Fibroblast of lung (primary cell): ENCODE results near the gene SH3BP4. TPM values are rescaled to one million over a fixed set of nuclear protein-coding genes. Genes with fewer than 3 reads are reported as not detected.

ENCODE experiments used
- DNase-seq, 2 donors: peaks; one replicate each; pipeline versions ENCODE4 v3.0.0 to v3.0.0-alpha.2; 2010; ENCODE audit warnings: low read depth in 2 of 2
- H2AFZ ChIP-seq: 2 replicates; pipeline ENCODE4 v1.5.1; 2012; ENCODE audit warnings: low read length, control low read depth, inconsistent platforms
- H3K27ac ChIP-seq: 2 replicates; pipeline ENCODE4 v1.5.1; 2011; ENCODE audit warnings: low read length, control low read depth; ENCODE audit not compliant: insufficient read depth
- H3K27me3 ChIP-seq: 2 replicates; pipeline ENCODE4 v1.5.1; 2011; ENCODE audit warnings: mild to moderate bottlenecking, low read length; ENCODE audit not compliant: control insufficient read depth, insufficient read depth
- H3K36me3 ChIP-seq: 2 replicates; pipeline ENCODE4 v1.5.1; 2011; ENCODE audit warnings: low read length; ENCODE audit not compliant: control insufficient read depth, insufficient read depth
- H3K4me1 ChIP-seq: 2 replicates; pipeline ENCODE4 v1.5.1; 2011; ENCODE audit warnings: low read length; ENCODE audit not compliant: control insufficient read depth, insufficient read depth; ENCODE audit errors: extremely low read depth
- H3K4me2 ChIP-seq: 2 replicates; pipeline ENCODE4 v1.5.1; 2011; ENCODE audit warnings: low read length, control low read depth; ENCODE audit not compliant: insufficient read depth; ENCODE audit errors: extremely low read depth
- H3K4me3 ChIP-seq, 4 experiments: fragments of 200-600 bp in 1 of 4; sonication (generic) in 1 of 4; replicated peaks in 1 of 4; 2 replicates each; pipeline ENCODE4 v1.5.1; 2011 to 2016; ENCODE audit warnings: low read length in 4 of 4, low read depth in 3 of 4, mild to moderate bottlenecking in 3 of 4, control low read depth in 2 of 4, inconsistent platforms in 1 of 4, mixed read lengths in 1 of 4; ENCODE audit not compliant: insufficient read depth in 1 of 4; ENCODE audit errors: control extremely low read depth in 1 of 4
- H3K79me2 ChIP-seq: 2 replicates; pipeline ENCODE4 v1.5.1; 2012; ENCODE audit warnings: mild to moderate bottlenecking, low read length, inconsistent platforms; ENCODE audit not compliant: control insufficient read depth, insufficient read depth
- H3K9ac ChIP-seq: 2 replicates; pipeline ENCODE4 v1.5.1; 2011; ENCODE audit warnings: mild to moderate bottlenecking, low read length, control low read depth; ENCODE audit not compliant: insufficient read depth
- H3K9me3 ChIP-seq: 2 replicates; pipeline ENCODE4 v1.5.1; 2012; ENCODE audit warnings: low read depth, low read length; ENCODE audit not compliant: control insufficient read depth, insufficient read depth
- H4K20me1 ChIP-seq: 2 replicates; pipeline ENCODE4 v1.5.1; 2011; ENCODE audit warnings: low read length; ENCODE audit not compliant: control insufficient read depth, insufficient read depth; ENCODE audit errors: extremely low read depth
- CTCF ChIP-seq, 2 donors: IDR thresholded peaks in 1 of 2; conservative IDR thresholded peaks in 1 of 2; 1 replicate in 1 of 2; 2 replicates in 1 of 2; pipeline ENCODE4 v1.5.1; 2011 to 2012; ENCODE audit warnings: low read length in 2 of 2, control low read depth in 1 of 2, inconsistent platforms in 1 of 2, low read depth in 1 of 2, mild to moderate bottlenecking in 1 of 2
- EZH2 ChIP-seq: IDR thresholded peaks from 2 replicates; pipeline ENCODE4 v1.5.1; 2012; ENCODE audit warnings: low read length, control low read depth, mild to moderate bottlenecking; ENCODE audit errors: missing control alignments
- polyA plus RNA-seq, 2 donors: library from polyadenylated mRNA; depleted of rRNA in 1 of 2; stranded (reverse) in 1 of 2; unstranded in 1 of 2; fragments of >200 nt; gene quantifications; 2 replicates each; pipeline ENCODE4 v1.2.1, GENCODE V29; 2011 to 2012; ENCODE audit warnings: missing spikeins in 1 of 2
- total RNA-seq: library from RNA; depleted of rRNA; stranded (reverse); fragments of >200 nt; gene quantifications from 2 replicates; pipeline ENCODE4 v1.2.1, GENCODE V29; 2014

The SH3BP4 gene
- total and polyA plus RNA-seq, 2 donors (not counting 1 experiment from before 2014, with no cell fraction given), result 74.8 to 86.6 TPM

DNA sequence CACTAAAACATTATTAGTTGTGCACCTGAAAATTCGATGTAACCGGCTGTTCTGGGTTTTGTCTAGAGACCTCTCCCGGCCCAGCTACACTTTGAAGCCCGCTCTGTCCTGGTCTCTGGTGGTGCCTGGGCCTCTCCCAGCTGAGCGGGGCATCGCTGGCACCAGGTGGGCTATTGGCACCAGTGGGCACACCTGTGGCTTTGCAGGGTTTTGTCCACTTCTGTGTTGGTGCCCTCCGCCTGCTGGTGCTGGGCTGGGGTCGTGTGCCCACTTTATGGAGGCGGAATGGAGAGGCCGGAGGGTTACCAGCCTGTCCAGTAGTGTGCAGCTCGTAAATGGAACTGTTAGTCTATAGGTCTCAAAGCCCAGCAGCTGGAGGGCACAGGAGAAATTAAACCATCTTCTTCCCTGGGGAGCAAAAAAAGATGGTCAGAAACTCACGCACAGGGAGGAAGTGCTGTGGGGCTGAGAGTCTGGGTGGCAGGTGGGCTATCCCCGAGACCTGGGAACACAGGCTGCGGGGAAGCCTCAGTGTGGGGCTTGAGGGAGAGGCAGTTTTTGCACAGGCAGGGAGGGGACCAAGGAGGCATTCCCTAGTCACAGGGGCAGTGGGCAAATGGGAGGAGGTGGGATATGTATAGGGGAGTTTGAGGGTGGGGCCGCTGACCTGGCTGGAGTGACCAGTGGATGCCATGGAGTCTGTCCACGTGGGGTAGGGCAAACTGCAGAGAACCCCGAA lies 30.4 kb downstream of the SH3BP4 start:
- peaks cover 16% of the 10 kb centered on the region for H3K36me3 ChIP-seq
- H3K9ac ChIP-seq, result peak overlapping the region; percentile 33
- no peak for DNase-seq
- no peak for TF ChIP-seq CTCF (conservative IDR thresholded peaks at IDR 0.05 in 1 of 2, IDR thresholded peaks at IDR 0.05 in 1 of 2; ENCODE audit: low read depth in 1 of 2, low read length in 2 of 2)
- peaks cover 91% of the 10 kb centered on the region for H3K79me2 ChIP-seq
- peak overlapping the region; percentile 94 for H3K27ac ChIP-seq
- H2AFZ ChIP-seq, result no peak overlapping the region
- H3K4me3 ChIP-seq, result peak overlapping the region in 2 of 4 experiments; percentile 9 to 32
- H3K4me2 ChIP-seq, result peak overlapping the region; percentile 6
- H4K20me1 ChIP-seq, result no peaks in the 10 kb centered on the region
- no peaks in the 10 kb centered on the region for H3K9me3 ChIP-seq
- no peaks in the 10 kb centered on the region for H3K27me3 ChIP-seq
- H3K4me1 ChIP-seq, result peaks cover 30% of the 10 kb centered on the region

DNA sequence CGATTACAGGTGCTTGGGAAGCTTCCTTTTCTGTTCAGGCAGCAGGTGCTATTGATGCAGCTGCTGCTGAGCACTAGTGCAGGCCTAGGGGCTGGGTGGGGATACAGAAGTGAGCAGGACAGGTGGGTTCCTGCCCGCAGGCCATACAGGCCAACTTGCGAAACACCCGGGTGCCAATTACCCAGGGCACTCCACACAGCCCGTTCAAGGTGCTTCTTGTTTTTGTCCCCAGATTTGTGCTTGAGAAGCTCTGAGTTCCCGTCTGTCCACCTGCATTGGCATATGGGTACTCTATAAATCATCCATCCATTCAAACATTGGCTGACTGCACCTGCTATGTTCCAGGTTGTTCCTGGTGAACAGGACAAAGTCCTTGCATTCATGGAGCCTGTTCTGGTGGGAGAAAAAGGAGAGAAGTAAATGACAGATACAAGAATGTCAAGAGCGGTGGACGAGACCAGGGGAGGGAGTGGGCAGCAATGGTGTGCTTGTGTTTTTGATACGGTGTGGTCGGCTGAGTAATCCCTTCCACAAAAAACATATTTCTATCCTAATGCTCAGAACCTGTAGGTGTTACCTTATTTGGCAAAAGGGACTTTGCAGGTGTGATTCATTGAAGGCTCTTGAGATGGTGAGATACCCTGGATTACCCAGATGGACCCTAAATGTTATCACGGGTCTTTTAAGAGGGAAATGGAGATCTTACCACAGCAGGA lies 31.4 kb downstream of the SH3BP4 start:
- Histone ChIP-seq H3K27me3 (no peaks in the 10 kb centered on the region), H3K4me2 (no peak overlapping the region), H3K9ac (no peak overlapping the region), H3K27ac (peak overlapping the region; percentile 94), H3K79me2 (peaks cover 91% of the 10 kb centered on the region), H3K9me3 (no peaks in the 10 kb centered on the region), H3K4me1 (peaks cover 29% of the 10 kb centered on the region), H2AFZ (no peak overlapping the region), H3K36me3 (peaks cover 16% of the 10 kb centered on the region), H4K20me1 (no peaks in the 10 kb centered on the region), H3K4me3 (no peak overlapping the region)
- TF ChIP-seq EZH2 (no peak), CTCF (conservative IDR thresholded peaks at IDR 0.05 in 1 of 2, IDR thresholded peaks at IDR 0.05 in 1 of 2; ENCODE audit: low read depth in 1 of 2, low read length in 2 of 2) (no peak)
- peak in 1 of 2 donors; percentile 59 for DNase-seq

- Histone ChIP-seq H3K9me3 (no peaks in the 10 kb centered on the region), H3K4me1 (peaks cover 15% of the 10 kb centered on the region), H3K27me3 (no peaks in the 10 kb centered on the region), H4K20me1 (no peaks in the 10 kb centered on the region), H3K9ac (no peak overlapping the region), H3K36me3 (peaks cover 12% of the 10 kb centered on the region), H3K79me2 (peaks cover 91% of the 10 kb centered on the region), H3K27ac (no peak overlapping the region), H3K4me2 (no peak overlapping the region), H3K4me3 (no peak overlapping the region), H2AFZ (no peak overlapping the region)
- TF ChIP-seq CTCF (conservative IDR thresholded peaks at IDR 0.05 in 1 of 2, IDR thresholded peaks at IDR 0.05 in 1 of 2; ENCODE audit: low read depth in 1 of 2, low read length in 2 of 2) (no peak), EZH2 (no peak)
- no peak for DNase-seq
These were observed 33.9 kb downstream of the SH3BP4 start for GRCh38 chr2:234985608-234986245.
